ENCODE measurements around the gene SIK2. TPM values are rescaled to one million over a fixed set of nuclear protein-coding genes. Genes with fewer than 3 reads are reported as not detected.

Gene SIK2
- total and polyA plus RNA-seq, 2 donors from 2014 or later = 6.4 to 40.1 TPM

GRCh38 chr11:111605681-111606080 lies 3.4 kb downstream of the SIK2 start:
- H3K27me3 ChIP-seq (ENCODE audit: control insufficient read depth, insufficient read depth, low read length) = no peaks in the 10 kb centered on the region
- intact Hi-C loops (cut with DNase I) = loop anchor here (10.0 kb wide), 1 partner anchor 239 kb away; no protein-coding TSS in a partner anchor
- no peak overlapping the region for H3K27ac ChIP-seq (ENCODE audit: low read depth in 2 of 2, low read length in 2 of 2)
- peaks cover 0 to 6% (median 3%) of the 10 kb centered on the region in 3 donors for H3K4me1 ChIP-seq (ENCODE audit: control insufficient read depth in 2 of 3, insufficient read depth in 2 of 3, low read depth in 1 of 3, low read length in 3 of 3)
- H3K9me3 ChIP-seq (ENCODE audit: control insufficient read depth in 2 of 3, insufficient read depth in 1 of 3, low read length in 3 of 3) = no peaks in the 10 kb centered on the region
- no peaks in the 10 kb centered on the region for H3K36me3 ChIP-seq (ENCODE audit: control insufficient read depth in 2 of 3, insufficient read depth in 3 of 3, low read length in 3 of 3)
- TF ChIP-seq, protein P1, sequence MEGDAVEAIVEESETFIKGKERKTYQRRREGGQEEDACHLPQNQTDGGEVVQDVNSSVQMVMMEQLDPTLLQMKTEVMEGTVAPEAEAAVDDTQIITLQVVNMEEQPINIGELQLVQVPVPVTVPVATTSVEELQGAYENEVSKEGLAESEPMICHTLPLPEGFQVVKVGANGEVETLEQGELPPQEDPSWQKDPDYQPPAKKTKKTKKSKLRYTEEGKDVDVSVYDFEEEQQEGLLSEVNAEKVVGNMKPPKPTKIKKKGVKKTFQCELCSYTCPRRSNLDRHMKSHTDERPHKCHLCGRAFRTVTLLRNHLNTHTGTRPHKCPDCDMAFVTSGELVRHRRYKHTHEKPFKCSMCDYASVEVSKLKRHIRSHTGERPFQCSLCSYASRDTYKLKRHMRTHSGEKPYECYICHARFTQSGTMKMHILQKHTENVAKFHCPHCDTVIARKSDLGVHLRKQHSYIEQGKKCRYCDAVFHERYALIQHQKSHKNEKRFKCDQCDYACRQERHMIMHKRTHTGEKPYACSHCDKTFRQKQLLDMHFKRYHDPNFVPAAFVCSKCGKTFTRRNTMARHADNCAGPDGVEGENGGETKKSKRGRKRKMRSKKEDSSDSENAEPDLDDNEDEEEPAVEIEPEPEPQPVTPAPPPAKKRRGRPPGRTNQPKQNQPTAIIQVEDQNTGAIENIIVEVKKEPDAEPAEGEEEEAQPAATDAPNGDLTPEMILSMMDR (IDR thresholded peaks at IDR 0.05; ENCODE audit: borderline replicate concordance, extremely low read depth, insufficient read depth) = no peak
- no peak overlapping the region for H3K9ac ChIP-seq (ENCODE audit: low read length in 3 of 3)
- FAIRE-seq (no peak), DNase-seq (no peak)
- no peak overlapping the region for H3K4me3 ChIP-seq (ENCODE audit: low read length in 3 of 3)

- intact Hi-C loops (cut with DNase I) = loop anchor here (10.0 kb wide), 1 partner anchor 238 kb away; no protein-coding TSS in a partner anchor
Measured at GRCh38 chr11:111606986-111607385, 4.7 kb downstream of the SIK2 start.

GRCh38 chr11:111607751-111608150 lies 5.5 kb downstream of the SIK2 start:
- no peak overlapping the region for H3K27ac ChIP-seq (ENCODE audit: low read depth in 2 of 2, low read length in 2 of 2)
- FAIRE-seq (no peak), DNase-seq (no peak)
- no peaks in the 10 kb centered on the region for H3K27me3 ChIP-seq (ENCODE audit: control insufficient read depth, insufficient read depth, low read length)
- intact Hi-C loops (cut with DNase I) = loop anchor here (10.0 kb wide), 1 partner anchor 237 kb away; no protein-coding TSS in a partner anchor
- no peak overlapping the region for H3K9ac ChIP-seq (ENCODE audit: low read length in 3 of 3)
- no peaks in the 10 kb centered on the region for H3K9me3 ChIP-seq (ENCODE audit: control insufficient read depth in 2 of 3, insufficient read depth in 1 of 3, low read length in 3 of 3)
- H3K4me1 ChIP-seq (ENCODE audit: control insufficient read depth in 2 of 3, insufficient read depth in 2 of 3, low read depth in 1 of 3, low read length in 3 of 3) = peaks cover 0 to 12% (median 3%) of the 10 kb centered on the region in 3 donors
- H3K36me3 ChIP-seq (ENCODE audit: control insufficient read depth in 2 of 3, insufficient read depth in 3 of 3, low read length in 3 of 3) = no peaks in the 10 kb centered on the region
- TF ChIP-seq, protein P1 (IDR thresholded peaks at IDR 0.05; ENCODE audit: borderline replicate concordance, extremely low read depth, insufficient read depth) = no peak
- no peak overlapping the region for H3K4me3 ChIP-seq (ENCODE audit: low read length in 3 of 3)

More at GRCh38 chr11:111606986-111607385, 4.7 kb downstream of the SIK2 start:
- H3K9me3 ChIP-seq (ENCODE audit: control insufficient read depth in 2 of 3, insufficient read depth in 1 of 3, low read length in 3 of 3) = no peaks in the 10 kb centered on the region
- no peak overlapping the region for H3K27ac ChIP-seq (ENCODE audit: low read depth in 2 of 2, low read length in 2 of 2)
- H3K27me3 ChIP-seq (ENCODE audit: control insufficient read depth, insufficient read depth, low read length) = no peaks in the 10 kb centered on the region
- no peak overlapping the region for H3K4me3 ChIP-seq (ENCODE audit: low read length in 3 of 3)
- H3K36me3 ChIP-seq (ENCODE audit: control insufficient read depth in 2 of 3, insufficient read depth in 3 of 3, low read length in 3 of 3) = no peaks in the 10 kb centered on the region
- FAIRE-seq (no peak), DNase-seq (no peak)
- TF ChIP-seq, protein P1 (IDR thresholded peaks at IDR 0.05; ENCODE audit: borderline replicate concordance, extremely low read depth, insufficient read depth) = no peak
- no peak overlapping the region for H3K9ac ChIP-seq (ENCODE audit: low read length in 3 of 3)
- H3K4me1 ChIP-seq (ENCODE audit: control insufficient read depth in 2 of 3, insufficient read depth in 2 of 3, low read depth in 1 of 3, low read length in 3 of 3) = peaks cover 0 to 6% (median 3%) of the 10 kb centered on the region in 3 donors

- no peak for FAIRE-seq
- Histone ChIP-seq H3K4me1 (ENCODE audit: control insufficient read depth in 2 of 3, insufficient read depth in 2 of 3, low read depth in 1 of 3, low read length in 3 of 3) (peaks cover 0 to 14% (median 0%) of the 10 kb centered on the region in 3 donors), H3K9me3 (ENCODE audit: control insufficient read depth in 2 of 3, insufficient read depth in 1 of 3, low read length in 3 of 3) (no peaks in the 10 kb centered on the region)
Measured at GRCh38 chr11:111612224-111612623, 10.0 kb downstream of the SIK2 start.

More at GRCh38 chr11:111612224-111612623, 10.0 kb downstream of the SIK2 start:
- Histone ChIP-seq H3K9ac (ENCODE audit: low read length in 3 of 3) (no peak overlapping the region), H3K27ac (ENCODE audit: low read depth in 2 of 2, low read length in 2 of 2) (no peak overlapping the region), H3K4me3 (ENCODE audit: low read length in 3 of 3) (no peak overlapping the region), H3K27me3 (ENCODE audit: control insufficient read depth, insufficient read depth, low read length) (no peaks in the 10 kb centered on the region), H3K36me3 (ENCODE audit: control insufficient read depth in 2 of 3, insufficient read depth in 3 of 3, low read length in 3 of 3) (peaks cover 0 to 7% (median 0%) of the 10 kb centered on the region in 3 donors)
- intact Hi-C loops (cut with DNase I) = no loop called here
- TF ChIP-seq, protein P1 (IDR thresholded peaks at IDR 0.05; ENCODE audit: borderline replicate concordance, extremely low read depth, insufficient read depth) = no peak
- no peak for DNase-seq

Measured in kidney (tissue), 14 donors.